HEK293 (cell line): ENCODE results near the gene THSD7B.

Experiments used
- CTCF ChIA-PET: fragments of 350-600 bp; formaldehyde crosslinking; extraction: SDS; loops from one replicate; lab custom pipeline; 2021; ENCODE audit warnings: antibody characterized with exemption; lab: Yijun Ruan, JAX
- POLR2A ChIA-PET: fragments of 300-600 bp; formaldehyde crosslinking; extraction: SDS; loops from one replicate; lab custom pipeline; 2020; ENCODE audit warnings: antibody characterized with exemption, inconsistent platforms; lab: Yijun Ruan, JAX
- H3K27ac ChIP-seq: fragments of 200-500 bp; sonication (Bioruptor generic); 2 replicates; pipeline ENCODE4 v1.5.1; 2014; ENCODE audit warnings: low read depth, low read length, control low read depth, inconsistent platforms; ENCODE audit errors: extremely low read depth
- H3K36me3 ChIP-seq, 2 experiments: fragments of 200-500 bp in 1 of 2; sonication (Bioruptor generic) in 1 of 2; 1 replicate in 1 of 2; 2 replicates in 1 of 2; pipeline ENCODE4 v1.5.1; 2014 to 2017; ENCODE audit warnings: inconsistent platforms in 2 of 2, low read length in 2 of 2; ENCODE audit not compliant: control insufficient read depth in 2 of 2, insufficient read depth in 1 of 2
- H3K4me1 ChIP-seq: fragments of 200-500 bp; sonication (Bioruptor generic); 2 replicates; pipeline ENCODE4 v1.5.1; 2014; ENCODE audit warnings: mild to moderate bottlenecking, low read length, inconsistent platforms; ENCODE audit not compliant: control insufficient read depth, insufficient read depth
- H3K4me3 ChIP-seq: 2 replicates; pipeline ENCODE4 v1.5.1; 2011; ENCODE audit warnings: low read depth, mild to moderate bottlenecking, control low read depth, low read length, moderate library complexity
- H3K9me3 ChIP-seq: fragments of 200-500 bp; sonication (Bioruptor generic); 2 replicates; pipeline ENCODE4 v1.5.1; 2014; ENCODE audit warnings: low read depth, low read length, inconsistent platforms; ENCODE audit not compliant: control insufficient read depth, insufficient read depth
- MZF1 ChIP-seq: fragments of 450-650 bp; formaldehyde crosslinking; IDR thresholded peaks from 2 replicates; pipeline ENCODE4 v1.5.1; 2017; ENCODE audit warnings: missing biosample characterization, missing genetic modification characterization, borderline replicate concordance
- OVOL3 ChIP-seq: fragments of 450-650 bp; formaldehyde crosslinking; IDR thresholded peaks from 2 replicates; pipeline ENCODE4 v1.5.1; 2016; ENCODE audit warnings: missing biosample characterization, missing genetic modification characterization
- YY1 ChIP-seq: fragments of 450-650 bp; formaldehyde crosslinking; IDR thresholded peaks from 2 replicates; pipeline ENCODE4 v1.5.1; 2018; ENCODE audit warnings: missing biosample characterization, missing genetic modification characterization
- ZBTB1 ChIP-seq: fragments of 450-650 bp; formaldehyde crosslinking; IDR thresholded peaks from 2 replicates; pipeline ENCODE4 v1.5.1; 2016; ENCODE audit warnings: missing biosample characterization, missing genetic modification characterization
- ZNF121 ChIP-seq: fragments of 450-650 bp; formaldehyde crosslinking; IDR thresholded peaks from 2 replicates; pipeline ENCODE4 v1.5.1; 2016; ENCODE audit warnings: missing biosample characterization, missing genetic modification characterization
- ZNF23 ChIP-seq: fragments of 450-650 bp; formaldehyde crosslinking; IDR thresholded peaks from 2 replicates; pipeline ENCODE4 v1.5.1; 2016; ENCODE audit warnings: missing biosample characterization, missing genetic modification characterization, borderline replicate concordance
- ZNF350 ChIP-seq: fragments of 450-650 bp; formaldehyde crosslinking; IDR thresholded peaks from 2 replicates; pipeline ENCODE4 v1.5.0; 2017; ENCODE audit warnings: missing biosample characterization, mild to moderate bottlenecking, missing genetic modification characterization
- ZNF391 ChIP-seq: fragments of 450-650 bp; formaldehyde crosslinking; IDR thresholded peaks from 2 replicates; pipeline ENCODE4 v1.5.1; 2016; ENCODE audit warnings: low read depth, missing biosample characterization, missing genetic modification characterization, borderline replicate concordance
- ZNF48 ChIP-seq: fragments of 450-650 bp; formaldehyde crosslinking; IDR thresholded peaks from 2 replicates; pipeline ENCODE4 v1.5.1; 2016; ENCODE audit warnings: missing biosample characterization, missing genetic modification characterization
- ZNF530 ChIP-seq: fragments of 450-650 bp; formaldehyde crosslinking; IDR thresholded peaks from 2 replicates; pipeline ENCODE4 v1.5.1; 2016; ENCODE audit warnings: low read depth, missing biosample characterization, missing genetic modification characterization
- ZNF560 ChIP-seq: fragments of 450-650 bp; formaldehyde crosslinking; IDR thresholded peaks from 2 replicates; pipeline ENCODE4 v1.5.1; 2017; ENCODE audit warnings: missing biosample characterization, missing genetic modification characterization, borderline replicate concordance
- ZNF626 ChIP-seq: fragments of 450-650 bp; sonication (Bioruptor Pico); formaldehyde crosslinking; IDR thresholded peaks from 2 replicates; pipeline ENCODE4 v1.5.1; 2018; ENCODE audit warnings: missing biosample characterization, missing genetic modification characterization, inconsistent platforms
- ZNF707 ChIP-seq: fragments of 450-650 bp; formaldehyde crosslinking; IDR thresholded peaks from 2 replicates; pipeline ENCODE4 v1.5.1; 2016; ENCODE audit warnings: missing biosample characterization, missing genetic modification characterization
- ZNF747 ChIP-seq: fragments of 450-650 bp; formaldehyde crosslinking; IDR thresholded peaks from 2 replicates; pipeline ENCODE4 v1.5.1; 2016; ENCODE audit warnings: missing biosample characterization, missing genetic modification characterization
- ZNF768 ChIP-seq: fragments of 450-650 bp; formaldehyde crosslinking; IDR thresholded peaks from 2 replicates; pipeline ENCODE4 v1.5.1; 2018; ENCODE audit warnings: missing biosample characterization, mild to moderate bottlenecking, missing genetic modification characterization
- ZNF776 ChIP-seq: fragments of 450-650 bp; formaldehyde crosslinking; IDR thresholded peaks from 2 replicates; pipeline ENCODE4 v1.5.0; 2017; ENCODE audit warnings: missing biosample characterization, missing genetic modification characterization, borderline replicate concordance
- ZNF843 ChIP-seq: fragments of 450-650 bp; formaldehyde crosslinking; IDR thresholded peaks from 2 replicates; pipeline ENCODE4 v1.5.1; 2016; ENCODE audit warnings: missing biosample characterization, missing genetic modification characterization
- ZSCAN30 ChIP-seq: fragments of 450-650 bp; IDR thresholded peaks from 2 replicates; pipeline ENCODE4 v1.5.1; 2018; ENCODE audit warnings: missing biosample characterization, mild to moderate bottlenecking, missing genetic modification characterization, moderate library complexity
- TF ChIP-seq, protein P1 (sequence below): fragments of 450-650 bp; formaldehyde crosslinking; IDR thresholded peaks from 2 replicates; pipeline ENCODE4 v1.5.1; 2017; ENCODE audit warnings: missing biosample characterization, missing genetic modification characterization
- TF ChIP-seq, protein P2 (sequence below): fragments of 450-650 bp; formaldehyde crosslinking; IDR thresholded peaks from 2 replicates; pipeline ENCODE4 v1.5.1; 2016; ENCODE audit warnings: missing biosample characterization, missing genetic modification characterization
- TF ChIP-seq, protein P3 (sequence below): fragments of 450-650 bp; formaldehyde crosslinking; IDR thresholded peaks from 2 replicates; pipeline ENCODE4 v1.5.1; 2016; ENCODE audit warnings: missing biosample characterization, missing genetic modification characterization
- TF ChIP-seq, protein P4 (sequence below): fragments of 450-650 bp; formaldehyde crosslinking; IDR thresholded peaks from 2 replicates; pipeline ENCODE4 v1.5.1; 2016; ENCODE audit warnings: missing biosample characterization, missing genetic modification characterization
- TF ChIP-seq, protein P5 (sequence below): fragments of 450-650 bp; formaldehyde crosslinking; conservative IDR thresholded peaks from 2 replicates; pipeline ENCODE4 v1.5.1; 2016; ENCODE audit warnings: low read depth, missing biosample characterization, missing genetic modification characterization
- TF ChIP-seq, protein P6 (sequence below): fragments of 450-650 bp; formaldehyde crosslinking; IDR thresholded peaks from 2 replicates; pipeline ENCODE4 v1.5.1; 2017; ENCODE audit warnings: missing biosample characterization, missing genetic modification characterization

Gene THSD7B

DNA sequence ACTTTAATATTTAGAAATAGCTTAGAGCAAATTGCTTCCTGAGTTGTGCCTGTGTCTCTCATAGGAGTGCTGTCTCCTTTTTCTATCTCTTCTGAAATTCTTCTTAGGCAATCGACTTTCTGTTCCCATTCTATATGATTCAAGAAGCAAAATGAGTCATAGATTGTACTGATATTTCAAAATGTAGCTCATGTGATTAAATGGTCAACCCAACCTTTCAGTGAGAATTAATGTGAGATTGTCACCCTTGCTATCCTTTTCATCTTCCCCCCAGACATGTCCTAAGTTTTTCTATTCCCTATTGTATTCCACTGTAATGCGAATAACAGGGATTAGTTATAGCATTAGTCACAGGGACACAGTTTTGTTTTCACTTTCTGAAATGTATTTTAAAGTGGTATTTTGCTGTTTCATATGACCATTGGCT lies 413.6 kb downstream of the THSD7B start (continued):
- TF ChIP-seq ZNF48, result no peak
- TF ChIP-seq ZNF23, result no peak
- no peak for TF ChIP-seq ZNF776 (tag by site-specific recombination)
- no peak for TF ChIP-seq ZNF391 (tag by site-specific recombination)
- TF ChIP-seq, protein P1, sequence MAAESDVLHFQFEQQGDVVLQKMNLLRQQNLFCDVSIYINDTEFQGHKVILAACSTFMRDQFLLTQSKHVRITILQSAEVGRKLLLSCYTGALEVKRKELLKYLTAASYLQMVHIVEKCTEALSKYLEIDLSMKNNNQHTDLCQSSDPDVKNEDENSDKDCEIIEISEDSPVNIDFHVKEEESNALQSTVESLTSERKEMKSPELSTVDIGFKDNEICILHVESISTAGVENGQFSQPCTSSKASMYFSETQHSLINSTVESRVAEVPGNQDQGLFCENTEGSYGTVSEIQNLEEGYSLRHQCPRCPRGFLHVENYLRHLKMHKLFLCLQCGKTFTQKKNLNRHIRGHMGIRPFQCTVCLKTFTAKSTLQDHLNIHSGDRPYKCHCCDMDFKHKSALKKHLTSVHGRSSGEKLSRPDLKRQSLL (tag by site-specific recombination), result no peak
- TF ChIP-seq OVOL3 (tag by site-specific recombination), result no peak
- TF ChIP-seq YY1, result no peak
- TF ChIP-seq ZNF560, result no peak
- TF ChIP-seq ZBTB1, result no peak
- TF ChIP-seq, protein P2, sequence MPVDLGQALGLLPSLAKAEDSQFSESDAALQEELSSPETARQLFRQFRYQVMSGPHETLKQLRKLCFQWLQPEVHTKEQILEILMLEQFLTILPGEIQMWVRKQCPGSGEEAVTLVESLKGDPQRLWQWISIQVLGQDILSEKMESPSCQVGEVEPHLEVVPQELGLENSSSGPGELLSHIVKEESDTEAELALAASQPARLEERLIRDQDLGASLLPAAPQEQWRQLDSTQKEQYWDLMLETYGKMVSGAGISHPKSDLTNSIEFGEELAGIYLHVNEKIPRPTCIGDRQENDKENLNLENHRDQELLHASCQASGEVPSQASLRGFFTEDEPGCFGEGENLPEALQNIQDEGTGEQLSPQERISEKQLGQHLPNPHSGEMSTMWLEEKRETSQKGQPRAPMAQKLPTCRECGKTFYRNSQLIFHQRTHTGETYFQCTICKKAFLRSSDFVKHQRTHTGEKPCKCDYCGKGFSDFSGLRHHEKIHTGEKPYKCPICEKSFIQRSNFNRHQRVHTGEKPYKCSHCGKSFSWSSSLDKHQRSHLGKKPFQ (tag by site-specific recombination), result no peak
- TF ChIP-seq, protein P3, sequence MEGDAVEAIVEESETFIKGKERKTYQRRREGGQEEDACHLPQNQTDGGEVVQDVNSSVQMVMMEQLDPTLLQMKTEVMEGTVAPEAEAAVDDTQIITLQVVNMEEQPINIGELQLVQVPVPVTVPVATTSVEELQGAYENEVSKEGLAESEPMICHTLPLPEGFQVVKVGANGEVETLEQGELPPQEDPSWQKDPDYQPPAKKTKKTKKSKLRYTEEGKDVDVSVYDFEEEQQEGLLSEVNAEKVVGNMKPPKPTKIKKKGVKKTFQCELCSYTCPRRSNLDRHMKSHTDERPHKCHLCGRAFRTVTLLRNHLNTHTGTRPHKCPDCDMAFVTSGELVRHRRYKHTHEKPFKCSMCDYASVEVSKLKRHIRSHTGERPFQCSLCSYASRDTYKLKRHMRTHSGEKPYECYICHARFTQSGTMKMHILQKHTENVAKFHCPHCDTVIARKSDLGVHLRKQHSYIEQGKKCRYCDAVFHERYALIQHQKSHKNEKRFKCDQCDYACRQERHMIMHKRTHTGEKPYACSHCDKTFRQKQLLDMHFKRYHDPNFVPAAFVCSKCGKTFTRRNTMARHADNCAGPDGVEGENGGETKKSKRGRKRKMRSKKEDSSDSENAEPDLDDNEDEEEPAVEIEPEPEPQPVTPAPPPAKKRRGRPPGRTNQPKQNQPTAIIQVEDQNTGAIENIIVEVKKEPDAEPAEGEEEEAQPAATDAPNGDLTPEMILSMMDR, result no peak

DNA sequence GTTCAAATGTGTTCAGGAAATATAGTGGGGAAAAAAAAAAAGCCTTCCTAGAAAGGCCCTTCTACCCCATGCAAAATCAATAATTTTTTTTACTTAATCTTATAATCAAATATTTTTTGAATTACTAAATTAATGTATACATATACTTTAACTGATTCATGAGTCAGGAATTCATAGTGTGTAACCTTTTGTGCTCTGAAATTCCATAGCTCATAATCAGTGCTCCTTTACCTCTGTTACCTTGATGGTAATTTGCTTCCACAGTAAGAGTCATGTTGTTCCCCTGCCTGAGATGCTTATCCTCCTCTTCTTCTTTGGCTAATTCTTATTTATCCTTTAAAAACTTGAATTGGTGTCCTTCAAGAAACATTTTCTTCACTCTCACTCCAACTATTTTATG lies 414.2 kb downstream of the THSD7B start:
- Histone ChIP-seq H3K9me3 (no peaks in the 10 kb centered on the region), H3K27ac (no peak overlapping the region), H3K4me1 (no peaks in the 10 kb centered on the region), H3K4me3 (no peak overlapping the region), H3K36me3 (no peaks in the 10 kb centered on the region)
- ChIA-PET POLR2A (no interaction called here), CTCF (no interaction called here)
- TF ChIP-seq, protein P4, sequence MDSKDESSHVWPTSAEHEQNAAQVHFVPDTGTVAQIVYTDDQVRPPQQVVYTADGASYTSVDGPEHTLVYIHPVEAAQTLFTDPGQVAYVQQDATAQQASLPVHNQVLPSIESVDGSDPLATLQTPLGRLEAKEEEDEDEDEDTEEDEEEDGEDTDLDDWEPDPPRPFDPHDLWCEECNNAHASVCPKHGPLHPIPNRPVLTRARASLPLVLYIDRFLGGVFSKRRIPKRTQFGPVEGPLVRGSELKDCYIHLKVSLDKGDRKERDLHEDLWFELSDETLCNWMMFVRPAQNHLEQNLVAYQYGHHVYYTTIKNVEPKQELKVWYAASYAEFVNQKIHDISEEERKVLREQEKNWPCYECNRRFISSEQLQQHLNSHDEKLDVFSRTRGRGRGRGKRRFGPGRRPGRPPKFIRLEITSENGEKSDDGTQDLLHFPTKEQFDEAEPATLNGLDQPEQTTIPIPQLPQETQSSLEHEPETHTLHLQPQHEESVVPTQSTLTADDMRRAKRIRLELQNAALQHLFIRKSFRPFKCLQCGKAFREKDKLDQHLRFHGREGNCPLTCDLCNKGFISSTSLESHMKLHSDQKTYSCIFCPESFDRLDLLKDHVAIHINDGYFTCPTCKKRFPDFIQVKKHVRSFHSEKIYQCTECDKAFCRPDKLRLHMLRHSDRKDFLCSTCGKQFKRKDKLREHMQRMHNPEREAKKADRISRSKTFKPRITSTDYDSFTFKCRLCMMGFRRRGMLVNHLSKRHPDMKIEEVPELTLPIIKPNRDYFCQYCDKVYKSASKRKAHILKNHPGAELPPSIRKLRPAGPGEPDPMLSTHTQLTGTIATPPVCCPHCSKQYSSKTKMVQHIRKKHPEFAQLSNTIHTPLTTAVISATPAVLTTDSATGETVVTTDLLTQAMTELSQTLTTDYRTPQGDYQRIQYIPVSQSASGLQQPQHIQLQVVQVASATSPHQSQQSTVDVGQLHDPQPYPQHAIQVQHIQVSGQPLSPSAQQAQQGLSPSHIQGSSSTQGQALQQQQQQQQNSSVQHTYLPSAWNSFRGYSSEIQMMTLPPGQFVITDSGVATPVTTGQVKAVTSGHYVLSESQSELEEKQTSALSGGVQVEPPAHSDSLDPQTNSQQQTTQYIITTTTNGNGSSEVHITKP (tag by site-specific recombination), result no peak
- TF ChIP-seq ZNF350 (tag by site-specific recombination), result no peak
- TF ChIP-seq ZNF121 (tag by site-specific recombination), result no peak
- no peak for TF ChIP-seq ZNF843 (tag by site-specific recombination)
- no peak for TF ChIP-seq ZSCAN30
- TF ChIP-seq ZNF530 (tag by site-specific recombination), result no peak
- TF ChIP-seq ZNF747 (tag by site-specific recombination), result no peak
- no peak for TF ChIP-seq ZNF626 (tag by site-specific recombination)
- TF ChIP-seq, protein P5, sequence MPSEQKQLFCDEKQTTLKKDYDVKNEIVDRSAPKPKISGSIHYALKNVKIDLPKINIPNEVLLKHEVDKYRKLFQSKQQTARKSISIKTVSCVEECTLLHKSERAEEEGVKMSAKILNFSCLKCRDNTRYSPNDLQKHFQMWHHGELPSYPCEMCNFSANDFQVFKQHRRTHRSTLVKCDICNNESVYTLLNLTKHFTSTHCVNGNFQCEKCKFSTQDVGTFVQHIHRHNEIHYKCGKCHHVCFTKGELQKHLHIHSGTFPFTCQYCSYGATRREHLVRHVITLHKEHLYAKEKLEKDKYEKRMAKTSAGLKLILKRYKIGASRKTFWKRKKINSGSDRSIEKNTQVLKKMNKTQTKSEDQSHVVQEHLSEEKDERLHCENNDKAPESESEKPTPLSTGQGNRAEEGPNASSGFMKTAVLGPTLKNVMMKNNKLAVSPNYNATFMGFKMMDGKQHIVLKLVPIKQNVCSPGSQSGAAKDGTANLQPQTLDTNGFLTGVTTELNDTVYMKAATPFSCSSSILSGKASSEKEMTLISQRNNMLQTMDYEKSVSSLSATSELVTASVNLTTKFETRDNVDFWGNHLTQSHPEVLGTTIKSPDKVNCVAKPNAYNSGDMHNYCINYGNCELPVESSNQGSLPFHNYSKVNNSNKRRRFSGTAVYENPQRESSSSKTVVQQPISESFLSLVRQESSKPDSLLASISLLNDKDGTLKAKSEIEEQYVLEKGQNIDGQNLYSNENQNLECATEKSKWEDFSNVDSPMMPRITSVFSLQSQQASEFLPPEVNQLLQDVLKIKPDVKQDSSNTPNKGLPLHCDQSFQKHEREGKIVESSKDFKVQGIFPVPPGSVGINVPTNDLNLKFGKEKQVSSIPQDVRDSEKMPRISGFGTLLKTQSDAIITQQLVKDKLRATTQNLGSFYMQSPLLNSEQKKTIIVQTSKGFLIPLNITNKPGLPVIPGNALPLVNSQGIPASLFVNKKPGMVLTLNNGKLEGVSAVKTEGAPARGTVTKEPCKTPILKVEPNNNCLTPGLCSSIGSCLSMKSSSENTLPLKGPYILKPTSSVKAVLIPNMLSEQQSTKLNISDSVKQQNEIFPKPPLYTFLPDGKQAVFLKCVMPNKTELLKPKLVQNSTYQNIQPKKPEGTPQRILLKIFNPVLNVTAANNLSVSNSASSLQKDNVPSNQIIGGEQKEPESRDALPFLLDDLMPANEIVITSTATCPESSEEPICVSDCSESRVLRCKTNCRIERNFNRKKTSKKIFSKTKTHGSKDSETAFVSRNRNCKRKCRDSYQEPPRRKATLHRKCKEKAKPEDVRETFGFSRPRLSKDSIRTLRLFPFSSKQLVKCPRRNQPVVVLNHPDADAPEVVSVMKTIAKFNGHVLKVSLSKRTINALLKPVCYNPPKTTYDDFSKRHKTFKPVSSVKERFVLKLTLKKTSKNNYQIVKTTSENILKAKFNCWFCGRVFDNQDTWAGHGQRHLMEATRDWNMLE (tag by site-specific recombination), result no peak
- TF ChIP-seq, protein P6, sequence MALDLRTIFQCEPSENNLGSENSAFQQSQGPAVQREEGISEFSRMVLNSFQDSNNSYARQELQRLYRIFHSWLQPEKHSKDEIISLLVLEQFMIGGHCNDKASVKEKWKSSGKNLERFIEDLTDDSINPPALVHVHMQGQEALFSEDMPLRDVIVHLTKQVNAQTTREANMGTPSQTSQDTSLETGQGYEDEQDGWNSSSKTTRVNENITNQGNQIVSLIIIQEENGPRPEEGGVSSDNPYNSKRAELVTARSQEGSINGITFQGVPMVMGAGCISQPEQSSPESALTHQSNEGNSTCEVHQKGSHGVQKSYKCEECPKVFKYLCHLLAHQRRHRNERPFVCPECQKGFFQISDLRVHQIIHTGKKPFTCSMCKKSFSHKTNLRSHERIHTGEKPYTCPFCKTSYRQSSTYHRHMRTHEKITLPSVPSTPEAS (tag by site-specific recombination), result no peak
- no peak for TF ChIP-seq MZF1 (tag by site-specific recombination)
- TF ChIP-seq ZNF707, result no peak
- no peak for TF ChIP-seq ZNF768 (tag by site-specific recombination)
